BLaER1 (cell line): ENCODE data around the gene KCMF1.

Experiments used
- H3K27ac ChIP-seq: shearing (Covaris generic); formaldehyde crosslinking; 2 replicates; pipeline ENCODE4 v1.8.1; 2022
- H3K27me3 ChIP-seq: shearing (Covaris generic); formaldehyde crosslinking; 2 replicates; pipeline ENCODE4 v1.8.1; 2022
- H3K36me3 ChIP-seq: shearing (Covaris generic); formaldehyde crosslinking; 2 replicates; pipeline ENCODE4 v1.8.1; 2022
- H3K4me1 ChIP-seq: shearing (Covaris generic); formaldehyde crosslinking; 2 replicates; pipeline ENCODE4 v1.8.1; 2022
- H3K4me2 ChIP-seq: shearing (Covaris generic); formaldehyde crosslinking; 2 replicates; pipeline ENCODE4 v1.8.1; 2022
- H3K4me3 ChIP-seq: shearing (Covaris generic); formaldehyde crosslinking; 2 replicates; pipeline ENCODE4 v1.8.1; 2022
- H3K9ac ChIP-seq: shearing (Covaris generic); formaldehyde crosslinking; 2 replicates; pipeline ENCODE4 v1.8.1; 2022
- H3K9me3 ChIP-seq: shearing (Covaris generic); formaldehyde crosslinking; 2 replicates; pipeline ENCODE4 v1.8.1; 2022
- H4K20me1 ChIP-seq: shearing (Covaris generic); formaldehyde crosslinking; 2 replicates; pipeline ENCODE4 v1.8.1; 2022
- Cebpa-rat ChIP-seq: shearing (Covaris generic); IDR thresholded peaks from 2 replicates; pipeline ENCODE4 v1.8.1; 2022

The KCMF1 gene

DNA sequence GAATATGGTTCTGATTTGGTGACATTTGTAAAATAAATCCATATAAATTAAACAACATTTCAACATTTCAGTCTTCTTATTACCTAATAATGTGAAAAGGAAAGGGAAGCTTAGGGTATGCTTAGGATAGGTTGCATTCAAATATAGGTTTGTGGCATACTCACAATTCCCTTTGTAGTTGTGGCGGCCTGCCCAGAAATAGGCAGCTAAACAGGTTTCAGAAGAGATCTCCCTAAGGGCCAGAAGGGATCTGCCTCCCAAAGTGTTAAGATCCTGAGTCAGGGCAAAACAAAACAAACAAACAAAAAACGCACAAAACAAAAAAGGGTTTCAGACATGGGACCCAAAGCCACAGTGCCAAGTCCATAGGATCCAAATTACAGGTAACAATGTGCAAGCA, 120.9 kb downstream of the KCMF1 start:
- Histone ChIP-seq H3K27me3 (no peaks in the 10 kb centered on the region), H3K9me3 (peaks cover 5% of the 10 kb centered on the region; the same call in 1 of the 2 replicates), H4K20me1 (no peaks in the 10 kb centered on the region), H3K4me1 (peaks cover 30% of the 10 kb centered on the region), H3K36me3 (no peaks in the 10 kb centered on the region), H3K27ac (no peak overlapping the region), H3K4me2 (no peak overlapping the region), H3K4me3 (no peak overlapping the region), H3K9ac (no peak overlapping the region)
- TF ChIP-seq Cebpa-rat: no peak

DNA sequence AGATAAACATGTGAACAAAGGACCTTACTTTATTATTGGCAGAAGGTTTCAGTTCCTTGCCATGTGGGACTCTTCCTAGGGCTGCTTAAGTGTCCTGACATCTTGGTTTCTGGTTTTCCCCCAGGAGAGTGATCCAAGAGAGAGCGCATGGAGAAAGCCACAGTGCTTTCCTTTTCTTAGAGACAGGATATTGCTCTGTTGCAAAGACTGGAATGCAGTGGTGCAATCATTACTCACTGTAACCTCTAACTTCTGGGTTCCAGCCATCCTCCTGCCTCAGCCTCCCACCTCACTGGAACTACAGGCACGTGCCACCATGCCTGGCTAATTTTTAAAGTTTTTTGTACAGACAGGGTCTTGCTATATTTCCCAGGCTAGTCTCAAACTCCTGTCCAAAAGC, 124.1 kb downstream of the KCMF1 start:
- H3K27me3 ChIP-seq: no peaks in the 10 kb centered on the region
- H3K4me2 ChIP-seq: no peak overlapping the region
- H3K36me3 ChIP-seq: no peaks in the 10 kb centered on the region
- no peak overlapping the region for H3K27ac ChIP-seq
- no peak overlapping the region for H3K4me3 ChIP-seq
- H3K4me1 ChIP-seq: peaks cover 15% of the 10 kb centered on the region
- H3K9ac ChIP-seq: no peak overlapping the region
- no peak for TF ChIP-seq Cebpa-rat
- no peaks in the 10 kb centered on the region for H4K20me1 ChIP-seq
- peaks cover 5% of the 10 kb centered on the region; the same call in 1 of the 2 replicates for H3K9me3 ChIP-seq

DNA sequence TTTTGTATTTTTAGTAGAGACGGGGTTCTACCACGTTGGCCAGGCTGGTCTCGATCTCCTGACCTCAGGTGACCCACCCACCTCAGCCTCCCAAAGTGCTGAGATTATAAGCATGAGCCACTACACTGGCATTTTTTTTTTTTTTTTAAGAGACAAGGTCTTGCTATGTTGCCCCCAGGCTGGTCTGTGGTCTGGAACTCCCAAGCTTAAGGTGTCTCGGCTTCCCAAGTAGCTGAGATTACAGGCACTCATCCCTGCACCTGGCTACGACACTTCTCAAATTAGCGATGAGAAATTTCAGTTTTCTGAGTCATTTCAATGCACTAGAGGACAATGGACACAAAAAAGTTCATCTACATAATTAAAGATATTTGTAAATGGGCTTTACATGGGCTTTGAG, 125.7 kb downstream of the KCMF1 start:
- peaks cover 4% of the 10 kb centered on the region; the same call in 1 of the 2 replicates for H3K4me1 ChIP-seq
- H3K36me3 ChIP-seq: no peaks in the 10 kb centered on the region
- no peak overlapping the region for H3K4me3 ChIP-seq
- H3K27me3 ChIP-seq: no peaks in the 10 kb centered on the region
- H3K9ac ChIP-seq: no peak overlapping the region
- TF ChIP-seq Cebpa-rat: no peak
- no peak overlapping the region for H3K27ac ChIP-seq
- no peak overlapping the region for H3K4me2 ChIP-seq
- H3K9me3 ChIP-seq: peaks cover 5% of the 10 kb centered on the region; the same call in 1 of the 2 replicates
- H4K20me1 ChIP-seq: no peaks in the 10 kb centered on the region

DNA sequence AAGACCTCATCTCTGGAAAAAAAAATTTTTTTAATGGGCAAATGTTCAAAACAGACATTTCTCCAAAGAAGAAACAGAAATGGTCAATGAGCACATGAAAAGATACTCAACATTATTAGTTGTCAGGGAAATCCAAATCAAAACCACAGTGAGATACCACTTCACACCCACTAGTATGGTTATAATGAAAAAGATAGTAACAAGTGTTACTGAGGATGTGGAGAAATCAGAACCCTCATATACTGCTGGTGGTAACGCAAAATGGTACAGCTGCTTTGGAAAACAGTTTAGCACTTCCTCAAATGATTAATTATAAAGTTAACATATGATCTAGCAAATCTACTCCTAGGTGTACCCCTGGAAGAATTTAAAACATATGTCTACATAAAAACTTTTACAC, 133.3 kb downstream of the KCMF1 start:
- no peak for TF ChIP-seq Cebpa-rat

DNA sequence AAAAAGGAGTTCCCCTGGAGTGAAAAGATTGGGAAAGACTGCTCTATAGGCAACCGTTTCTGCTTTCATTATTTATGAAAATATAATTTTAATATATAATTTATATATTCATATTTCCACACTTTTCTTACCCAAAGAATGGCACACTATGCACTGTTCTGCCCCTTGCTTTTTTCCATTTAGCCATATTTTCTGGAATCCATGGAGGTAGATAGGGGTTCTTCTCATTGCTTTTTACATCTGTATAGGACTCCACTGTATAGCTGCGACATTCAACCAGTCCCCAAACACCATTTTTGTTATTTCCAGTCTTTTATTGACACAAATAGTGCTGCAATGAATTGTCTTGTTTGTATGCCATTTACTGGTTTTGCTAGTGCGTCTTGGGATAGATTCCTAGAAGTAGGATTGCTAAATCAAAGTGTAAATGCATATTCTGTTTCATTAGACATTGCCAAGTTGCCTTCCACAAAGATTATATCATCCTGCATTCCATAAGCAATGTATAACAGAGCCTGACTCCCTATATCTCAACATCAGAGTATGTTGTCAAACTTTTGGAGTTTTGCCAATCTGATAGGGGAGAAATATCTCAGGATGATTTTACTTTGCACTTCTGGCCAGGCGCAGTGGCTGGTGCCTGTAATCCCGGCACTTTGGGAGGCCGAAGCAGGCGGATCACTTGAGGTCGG, 135.7 kb downstream of the KCMF1 start:
- H3K27ac ChIP-seq: no peak overlapping the region
- no peaks in the 10 kb centered on the region for H3K4me1 ChIP-seq
- TF ChIP-seq Cebpa-rat: no peak
- no peaks in the 10 kb centered on the region for H3K9me3 ChIP-seq
- H3K4me3 ChIP-seq: no peak overlapping the region
- no peaks in the 10 kb centered on the region for H4K20me1 ChIP-seq
- no peaks in the 10 kb centered on the region for H3K36me3 ChIP-seq
- H3K9ac ChIP-seq: no peak overlapping the region
- H3K27me3 ChIP-seq: no peaks in the 10 kb centered on the region
- H3K4me2 ChIP-seq: no peak overlapping the region

More for the DNA sequence above, 133.3 kb downstream of the KCMF1 start:
- no peak overlapping the region for H3K4me3 ChIP-seq
- H4K20me1 ChIP-seq: no peaks in the 10 kb centered on the region
- H3K9ac ChIP-seq: no peak overlapping the region
- no peaks in the 10 kb centered on the region for H3K9me3 ChIP-seq
- no peaks in the 10 kb centered on the region for H3K36me3 ChIP-seq
- H3K4me2 ChIP-seq: no peak overlapping the region
- no peaks in the 10 kb centered on the region for H3K4me1 ChIP-seq
- H3K27ac ChIP-seq: no peak overlapping the region
- H3K27me3 ChIP-seq: no peaks in the 10 kb centered on the region
